K562 (cell line): ENCODE data around the gene WDR83. TPM values are rescaled to one million over a fixed set of nuclear protein-coding genes. Genes with fewer than 3 reads are reported as not detected.

Source experiments
- ATAC-seq: fragments of 200-7000 bp; cut with Tn5 transposase; 3 replicates; pipeline ENCODE4 v1.9.1; 2020; ENCODE audit warnings: moderate library complexity
- BruUV-seq: library from RNA; stranded (reverse); fragments of 400-500 nt; replicated peaks from 2 replicates; lab custom pipeline; 2021; lab: Mats Ljungman, UMichigan
- CTCF ChIA-PET: fragments of 300-600 bp; formaldehyde crosslinking; extraction: SDS; loops from one replicate; lab custom pipeline; 2021; ENCODE audit warnings: low intra/inter-chr PET ratio; lab: Yijun Ruan, JAX
- POLR2A ChIA-PET: fragments of 300-600, 350-650 bp; sonication (Branson Sonifier 250); formaldehyde crosslinking; extraction: SDS; loops from one replicate; lab custom pipeline; 2021; ENCODE audit warnings: antibody characterized with exemption, inconsistent platforms; lab: Yijun Ruan, JAX
- DNase-seq, 4 experiments: peaks; one replicate each; pipeline versions ENCODE4 v3.0.0 to v3.0.0-alpha.2; 2011 to 2018; ENCODE audit warnings: low spot score in 3 of 4, mixed read lengths in 3 of 4; ENCODE audit errors: extremely low read depth in 1 of 4
- FAIRE-seq: peaks from 2 replicates; lab custom pipeline; 2011; peaks lifted over from hg19 to GRCh38; lab: Jason Lieb, UNC
- H2AFZ ChIP-seq: 2 replicates; pipeline ENCODE4 v1.6.0; 2011; ENCODE audit warnings: low read depth, low read length, control low read depth, inconsistent platforms
- H3K27ac ChIP-seq: fragments of 200-600 bp; 3 replicates; pipeline ENCODE4 v1.8.0; 2011; ENCODE audit warnings: low read depth, mild to moderate bottlenecking, control low read depth, inconsistent platforms, low read length, moderate library complexity, mixed read lengths; ENCODE audit errors: extremely low read depth
- H3K27me3 ChIP-seq, 2 experiments: fragments of 300-600 bp in 1 of 2; 2 replicates in 1 of 2; 3 replicates in 1 of 2; pipeline versions ENCODE4 v1.6.0 to v1.8.0; 2011; ENCODE audit warnings: inconsistent platforms in 2 of 2, low read length in 2 of 2, mild to moderate bottlenecking in 1 of 2, mixed read lengths in 1 of 2, moderate library complexity in 1 of 2; ENCODE audit not compliant: control insufficient read depth in 2 of 2, insufficient read depth in 2 of 2
- H3K36me3 ChIP-seq: fragments of 300-600 bp; 3 replicates; pipeline ENCODE4 v1.8.0; 2011; ENCODE audit warnings: mild to moderate bottlenecking, low read length, inconsistent platforms; ENCODE audit not compliant: control insufficient read depth, insufficient read depth
- H3K4me1 ChIP-seq, 2 experiments: fragments of 200-600 bp in 1 of 2; replicated peaks in 1 of 2; 2 replicates in 1 of 2; 3 replicates in 1 of 2; pipeline versions ENCODE4 v1.5.1 to v1.8.0; 2011; ENCODE audit warnings: inconsistent platforms in 2 of 2, low read length in 2 of 2, mild to moderate bottlenecking in 1 of 2, mixed read lengths in 1 of 2, moderate library complexity in 1 of 2; ENCODE audit not compliant: control insufficient read depth in 2 of 2, insufficient read depth in 2 of 2
- H3K4me2 ChIP-seq: 2 replicates; pipeline ENCODE4 v1.6.1; 2011; ENCODE audit warnings: low read length, control low read depth, inconsistent platforms, mixed read lengths; ENCODE audit not compliant: insufficient read depth
- H3K4me3 ChIP-seq: fragments of 200-600 bp; sonication (generic), shearing (Covaris generic); 2 replicates; pipeline ENCODE4 v1.5.1; 2016; ENCODE audit warnings: control low read depth, inconsistent platforms
- H3K79me2 ChIP-seq: fragments of 200-600 bp; 3 replicates; pipeline ENCODE4 v1.8.0; 2011; ENCODE audit warnings: low read length, inconsistent platforms; ENCODE audit not compliant: control insufficient read depth, insufficient read depth
- H3K9ac ChIP-seq, 2 experiments: 2 replicates each; pipeline versions ENCODE4 v1.6.0 to v1.6.1; 2011; ENCODE audit warnings: low read depth in 2 of 2, low read length in 2 of 2, control low read depth in 1 of 2, inconsistent platforms in 1 of 2, mild to moderate bottlenecking in 1 of 2, mixed read lengths in 1 of 2; ENCODE audit not compliant: insufficient read depth in 1 of 2
- H3K9me1 ChIP-seq: one replicate; pipeline ENCODE4 v1.6.0; 2011; ENCODE audit warnings: inconsistent platforms, mild to moderate bottlenecking, low read length, moderate library complexity; ENCODE audit not compliant: control insufficient read depth, insufficient read depth
- H3K9me3 ChIP-seq: replicated peaks from 2 replicates; pipeline ENCODE4 v1.5.1; 2011; ENCODE audit warnings: low read depth, low read length, inconsistent platforms; ENCODE audit not compliant: control insufficient read depth, insufficient read depth
- H4K20me1 ChIP-seq: replicated peaks from 2 replicates; pipeline ENCODE4 v1.6.1; 2011; ENCODE audit warnings: low read length, inconsistent platforms, mixed read lengths; ENCODE audit not compliant: control insufficient read depth, insufficient read depth
- ASH1L ChIP-seq: fragments of 450-650 bp; IDR thresholded peaks from 2 replicates; pipeline ENCODE4 v1.6.1; 2018; ENCODE audit warnings: borderline replicate concordance, mild to moderate bottlenecking, low read depth; ENCODE audit not compliant: partially characterized antibody
- FOXJ2 ChIP-seq: fragments of 200-800 bp; sonication (Bioruptor generic); IDR thresholded peaks from 2 replicates; pipeline ENCODE4 v1.6.1; 2016; ENCODE audit warnings: missing genetic modification characterization, missing compliant biosample characterization
- HDAC2 ChIP-seq: fragments of 450-650 bp; IDR thresholded peaks from 2 replicates; pipeline ENCODE4 v1.6.1; 2016; ENCODE audit warnings: mild to moderate bottlenecking
- MCM3 ChIP-seq: fragments of 450-650 bp; IDR thresholded peaks from 2 replicates; pipeline ENCODE4 v1.6.1; 2016
- MCM7 ChIP-seq, 2 experiments: fragments of 450-650 bp; IDR thresholded peaks; 2 replicates each; pipeline ENCODE4 v1.6.1; 2016 to 2018
- MEIS2 ChIP-seq: fragments of 450-650 bp; IDR thresholded peaks from 2 replicates; pipeline ENCODE4 v1.6.1; 2014; ENCODE audit warnings: mild to moderate bottlenecking; ENCODE audit not compliant: partially characterized antibody
- PCBP2 ChIP-seq: fragments of 200-400 bp; formaldehyde crosslinking; IDR thresholded peaks from 2 replicates; pipeline ENCODE4 v1.6.1; 2018; ENCODE audit warnings: low read length, low read depth, mild to moderate bottlenecking, moderate library complexity; ENCODE audit not compliant: poor library complexity, severe bottlenecking
- POLR2G ChIP-seq: fragments of 200-400 bp; formaldehyde crosslinking; IDR thresholded peaks from 2 replicates; pipeline ENCODE4 v1.6.1; 2017; ENCODE audit warnings: low read depth, mild to moderate bottlenecking, antibody characterized with exemption, low read length, moderate library complexity
- POU5F1 ChIP-seq: fragments of 150-350 bp; IDR thresholded peaks from 2 replicates; pipeline ENCODE4 v1.6.1; 2014; ENCODE audit warnings: borderline replicate concordance, low read length, low read depth, mild to moderate bottlenecking; ENCODE audit not compliant: partially characterized antibody
- PURB ChIP-seq: sonication (generic); formaldehyde crosslinking; IDR thresholded peaks from 2 replicates; pipeline ENCODE4 v1.9.0; 2021; ENCODE audit warnings: low read depth, mild to moderate bottlenecking, missing genetic modification reagents
- RBM25 ChIP-seq: fragments of 200-400 bp; formaldehyde crosslinking; IDR thresholded peaks from 2 replicates; pipeline ENCODE4 v1.6.1; 2018; ENCODE audit warnings: low read length, low read depth, moderate library complexity; ENCODE audit not compliant: severe bottlenecking
- RFX1 ChIP-seq: fragments of 450-650 bp; IDR thresholded peaks from 2 replicates; pipeline ENCODE4 v1.6.1; 2016; ENCODE audit warnings: mild to moderate bottlenecking, moderate library complexity
- SRSF9 ChIP-seq: fragments of 200-400 bp; formaldehyde crosslinking; IDR thresholded peaks from 2 replicates; pipeline ENCODE4 v1.6.1; 2017; ENCODE audit warnings: low read depth, low read length, borderline replicate concordance
- TEAD1 ChIP-seq, 2 experiments: fragments of 450-650 bp in 1 of 2; sonication (generic) in 1 of 2; formaldehyde crosslinking; IDR thresholded peaks; 2 replicates each; pipeline versions ENCODE4 v1.4.0 to v1.8.0; 2020 to 2022; ENCODE audit warnings: mild to moderate bottlenecking in 2 of 2, missing genetic modification reagents in 1 of 2
- U2AF2 ChIP-seq: fragments of 200-400 bp; formaldehyde crosslinking; optimal IDR thresholded peaks from 2 replicates; pipeline ENCODE3; 2017; ENCODE audit warnings: low read depth, mild to moderate bottlenecking, low read length
- ZBTB1 ChIP-seq: sonication (generic); formaldehyde crosslinking; IDR thresholded peaks from 2 replicates; pipeline ENCODE4 v1.8.1; 2023; ENCODE audit warnings: missing genetic modification reagents, low read depth, mild to moderate bottlenecking, borderline replicate concordance
- ZKSCAN8 ChIP-seq: fragments of 200-800 bp; sonication (Bioruptor generic); IDR thresholded peaks from 2 replicates; pipeline ENCODE4 v1.6.1; 2016; ENCODE audit warnings: missing genetic modification characterization, missing compliant biosample characterization
- ZNF124 ChIP-seq: sonication (generic); formaldehyde crosslinking; IDR thresholded peaks from 2 replicates; pipeline ENCODE4 v1.8.1; 2022; ENCODE audit warnings: missing genetic modification reagents
- WGBS: fragments of 100-300 bp; shearing (Covaris generic); methylation state at CpG from one replicate; pipeline ENCODE4 v1.1.6; 2016; ENCODE audit warnings: low coverage, mixed read lengths; ENCODE audit not compliant: insufficient coverage; ENCODE audit errors: missing lambda C conversion rate; 5-methylcytosine and 5-hydroxymethylcytosine counted together
- in situ Hi-C: fragments of 300-500 bp; cut with MboI; formaldehyde crosslinking; loops from 4 replicates; pipeline ENCODE4 v1.15.0; 2018; ENCODE audit warnings: inconsistent platforms, mixed read lengths
- intact Hi-C: fragments of 100-400 bp; cut with micrococcal nuclease; formaldehyde crosslinking; loops from 2 replicates; pipeline ENCODE4 v1.14.2; 2022
- polyA plus RNA-seq, 8 experiments: library from polyadenylated mRNA; depleted of rRNA in 4 of 8; stranded (reverse) in 5 of 8; unstranded in 3 of 8; fragments of >200 nt; fragmentation: Nextera tagmentation in 2 of 8; fragmentation: Illumina TruSeq in 1 of 8; extraction: Ambion mirVana in 2 of 8; extraction: Trizol in 1 of 8; gene quantifications; 2 replicates each; pipeline versions ENCODE4 v1.2.1 to v1.2.3, GENCODE V29; 2011 to 2014; ENCODE audit warnings: inconsistent platforms in 1 of 8, missing spikeins in 1 of 8
- total RNA-seq, 7 experiments: library from RNA; depleted of rRNA in 6 of 7; stranded (reverse); fragments of >200 nt in 6 of 7; fragmentation: Illumina TruSeq in 2 of 7; extraction: Trizol in 2 of 7; gene quantifications; 2 replicates each; pipeline versions ENCODE4 v1.2.1 to v1.2.3, GENCODE V29; 2011 to 2021; ENCODE audit warnings: low replicate concordance in 1 of 7

The WDR83 gene
- total and polyA plus RNA-seq, 9 of the 15 experiments (the other 6 are each of a cell fraction or from before 2014, with no cell fraction given): 0.52 to 21.3 (median 4.2) TPM

DNA sequence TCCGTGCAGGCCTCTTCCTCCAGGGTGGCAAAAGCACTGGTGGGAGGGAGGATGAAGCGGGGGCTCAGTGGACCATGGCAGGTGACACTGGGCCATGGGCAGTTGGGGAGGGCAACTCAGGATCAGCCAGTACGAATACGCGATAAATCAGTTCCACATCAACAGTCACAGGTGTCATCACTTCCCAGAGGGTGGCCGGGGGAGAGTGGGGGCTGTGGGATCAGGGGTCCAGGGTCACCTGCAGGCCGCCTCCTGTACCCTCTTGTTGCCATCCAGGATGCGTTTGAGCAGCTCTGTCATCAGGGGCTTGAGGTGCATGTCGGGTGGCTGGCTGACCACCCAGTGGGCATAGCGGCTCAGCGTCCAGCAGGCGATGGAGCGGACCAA is 39.7 kb downstream of the WDR83 start:
- FAIRE-seq (no peak), DNase-seq (no peak), ATAC-seq (no peak)
- Histone ChIP-seq H3K4me1 (peaks cover 0 to 30% of the 10 kb centered on the region in 2 experiments; a peak in 1 of 5 replicates), H3K27me3 (no peaks in the 10 kb centered on the region), H3K9ac (0 out of 4 replicates have a peak overlapping the region, but pooled peaks of 1 of the 2 experiments have one; percentile 7), H3K4me3 (no peak overlapping the region), H4K20me1 (no peaks in the 10 kb centered on the region), H3K4me2 (no peak overlapping the region), H3K9me1 (peaks cover 5% of the 10 kb centered on the region), H3K27ac (no peak overlapping the region), H3K36me3 (peaks cover 93% of the 10 kb centered on the region), H3K9me3 (no peaks in the 10 kb centered on the region), H2AFZ (no peak overlapping the region), H3K79me2 (peaks cover 3% of the 10 kb centered on the region; the same call in 2 of the 3 replicates)
- intact Hi-C loops (no loop called here), in situ Hi-C loops (no loop called here)
- no TSS peak for BruUV-seq
- ChIA-PET POLR2A (no interaction called here), CTCF (no interaction called here)
- no peak for TF ChIP-seq RFX1
- peak; percentile 28; the same call in 1 of the 2 replicates for TF ChIP-seq POLR2G
- 92% methylated on average over 9 of the region's 13 CpGs for WGBS

GRCh38 chr19:12708641-12709040 is 42.0 kb downstream of the WDR83 start:
- H3K36me3 ChIP-seq: peaks cover 88% of the 10 kb centered on the region
- 98% methylated on average over 8 of the region's 8 CpGs for WGBS
- no peak for ATAC-seq
- CTCF ChIA-PET: no interaction called here
- H3K27me3 ChIP-seq: no peaks in the 10 kb centered on the region
- intact Hi-C loops (no loop called here), in situ Hi-C loops (no loop called here)
- H3K4me3 ChIP-seq: no peak overlapping the region
- FAIRE-seq: no peak
- no peak for DNase-seq
- H3K4me1 ChIP-seq: peaks cover 0 to 20% of the 10 kb centered on the region in 2 experiments; a peak in 1 of 5 replicates
- POLR2A ChIA-PET: interaction anchor here (0.7 to 1.6 kb wide), 3 partner anchors 10 to 92 kb away, joined by 3 to 4 read pairs (median 3); no protein-coding TSS in a partner anchor
- H3K9me3 ChIP-seq: no peaks in the 10 kb centered on the region
- no peak overlapping the region for H3K27ac ChIP-seq
- TF ChIP-seq SRSF9 (no peak), PCBP2 (no peak), ZBTB1 (CRISPR knock-in tag) (no peak), PURB (CRISPR knock-in tag) (no peak), FOXJ2 (tag) (no peak), ASH1L (no peak), POU5F1 (no peak), MCM3 (no peak), HDAC2 (no peak), MEIS2 (no peak), ZNF124 (CRISPR knock-in tag) (no peak), ZKSCAN8 (CRISPR knock-in tag) (no peak), MCM7 (IDR thresholded peaks at IDR 0.05) (no peak), U2AF2 (no peak), TEAD1 (CRISPR knock-in tag; IDR thresholded peaks at IDR 0.05) (no peak), RBM25 (no peak)
- no peak overlapping the region for H2AFZ ChIP-seq
- H3K4me2 ChIP-seq: no peak overlapping the region
- no peaks in the 10 kb centered on the region; the same call in 1 of the 2 replicates for H4K20me1 ChIP-seq
- peaks cover 3% of the 10 kb centered on the region for H3K9me1 ChIP-seq
- no peak overlapping the region for H3K9ac ChIP-seq
- no TSS peak for BruUV-seq
- peaks cover 8% of the 10 kb centered on the region; the same call in 2 of the 3 replicates for H3K79me2 ChIP-seq
